GM18498 (cell line): ENCODE results near the gene TP53I13.

Experiments used
- ATAC-seq: cut with Tn5 transposase; IDR thresholded peaks from one replicate; pipeline ENCODE4 v1.9.1; 2021; ENCODE audit warnings: mild to moderate bottlenecking, moderate library complexity; ENCODE audit not compliant: unreplicated experiment

The TP53I13 gene

GRCh38 chr17:29567304-29567553 lies 1.3 kb upstream of the TP53I13 start:
- peak; percentile 15 for ATAC-seq

DNA sequence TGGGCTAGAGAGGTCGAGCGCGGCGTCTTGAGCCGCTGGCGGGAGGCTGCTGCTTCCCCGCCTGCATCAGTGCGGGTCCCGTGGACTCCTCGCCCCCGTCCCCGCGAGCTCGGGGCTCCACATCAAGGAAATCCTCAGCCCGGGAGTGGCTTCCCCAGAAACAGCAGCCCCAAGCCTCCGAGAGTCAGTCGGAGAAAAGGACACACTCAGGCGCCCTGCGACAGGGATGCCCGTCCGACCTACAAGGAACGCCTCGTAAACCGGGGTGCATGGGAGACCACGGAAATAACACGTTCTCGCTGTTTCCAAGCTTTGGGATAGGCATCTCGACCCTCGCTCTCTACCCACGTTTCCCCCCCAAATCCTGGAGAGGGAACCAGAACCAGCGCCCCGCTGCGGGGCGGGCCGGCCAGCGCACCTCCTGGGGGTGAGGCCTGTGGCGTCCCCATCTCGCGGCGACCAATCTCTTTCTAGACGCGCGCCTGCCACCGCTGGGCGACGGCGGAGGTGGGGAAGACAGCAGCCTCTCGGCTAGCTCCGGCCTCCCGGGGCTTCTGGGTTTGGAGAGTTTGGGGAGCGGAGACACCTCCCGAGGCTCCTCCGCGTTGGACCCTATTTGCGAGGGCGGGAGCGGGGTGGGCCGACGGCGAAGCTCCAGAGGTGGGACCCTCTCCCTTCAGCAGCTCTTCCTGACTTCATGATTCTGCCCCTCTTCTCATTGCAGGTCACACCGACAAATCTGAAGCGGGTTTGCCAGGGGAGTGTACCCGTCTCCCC lies 759 bp upstream of the TP53I13 start:
- ATAC-seq, result peak; percentile 44

GRCh38 chr17:29569245-29569950 lies 897 bp downstream of the TP53I13 start:
- no peak for ATAC-seq

- ATAC-seq, result no peak
These were observed 2.0 kb downstream of the TP53I13 start for GRCh38 chr17:29570521-29570920.

- no peak for ATAC-seq
These were observed 3.0 kb downstream of the TP53I13 start for GRCh38 chr17:29571486-29571882.

- ATAC-seq, result no peak
These were observed 3.6 kb downstream of the TP53I13 start for GRCh38 chr17:29571883-29572681.

GRCh38 chr17:29572691-29573557 lies 4.4 kb downstream of the TP53I13 start:
- ATAC-seq, result no peak

DNA sequence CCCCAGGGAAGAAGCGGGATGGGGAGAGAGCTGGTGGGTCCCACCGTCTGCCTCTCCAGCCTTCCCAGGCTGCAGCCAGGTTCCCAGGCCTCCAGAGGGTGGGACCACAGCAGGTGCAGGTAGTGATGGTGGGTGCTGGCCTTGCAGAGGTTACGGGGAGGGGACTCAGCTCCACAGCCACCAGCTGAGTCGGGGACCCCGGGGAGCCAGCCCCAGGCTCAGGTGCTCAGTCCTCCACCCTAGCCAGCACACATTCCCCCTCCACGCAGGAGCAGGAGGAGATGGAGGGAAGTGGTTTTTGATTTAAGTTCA lies 5.0 kb downstream of the TP53I13 start:
- ATAC-seq, result no peak

GRCh38 chr17:29573871-29574731 lies 5.6 kb downstream of the TP53I13 start:
- ATAC-seq, result no peak

- ATAC-seq, result no peak
These were observed 6.4 kb downstream of the TP53I13 start for GRCh38 chr17:29574732-29575510.

DNA sequence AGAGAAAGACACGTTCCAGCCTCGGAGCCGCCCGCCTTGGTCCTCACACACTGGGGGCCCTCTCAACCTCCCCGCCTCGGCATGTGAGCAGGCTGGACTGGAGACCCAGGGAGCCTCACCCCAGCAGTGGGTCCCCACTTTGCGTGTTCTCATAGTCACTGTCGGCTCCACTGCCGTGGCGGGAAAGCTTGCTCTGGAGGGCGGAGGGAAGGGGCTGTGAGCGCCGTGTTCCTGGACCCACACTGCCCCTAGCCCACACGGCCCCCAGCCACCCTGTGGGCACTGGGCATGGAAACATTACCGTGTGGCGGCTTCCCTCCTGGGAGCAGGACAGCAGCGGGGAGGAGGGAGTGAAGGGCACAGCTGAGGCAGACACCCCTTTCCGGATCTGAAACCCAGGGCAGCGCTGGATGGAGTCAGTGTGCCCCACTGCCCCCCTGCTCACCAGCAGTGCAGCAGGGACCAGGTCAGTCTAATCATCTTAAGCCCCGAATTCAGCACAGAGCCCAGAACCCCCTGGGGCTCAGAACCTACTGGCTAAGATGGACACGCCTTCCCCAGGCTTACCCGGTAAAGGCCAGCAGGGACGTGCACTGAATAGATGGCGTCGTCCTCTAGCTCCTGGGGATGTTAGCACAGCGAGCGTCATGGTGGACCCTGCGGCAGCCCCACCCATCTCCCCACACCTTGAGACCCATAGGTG lies 7.2 kb downstream of the TP53I13 start:
- ATAC-seq, result no peak

GRCh38 chr17:29576214-29577000 lies 7.9 kb downstream of the TP53I13 start:
- no peak for ATAC-seq

DNA sequence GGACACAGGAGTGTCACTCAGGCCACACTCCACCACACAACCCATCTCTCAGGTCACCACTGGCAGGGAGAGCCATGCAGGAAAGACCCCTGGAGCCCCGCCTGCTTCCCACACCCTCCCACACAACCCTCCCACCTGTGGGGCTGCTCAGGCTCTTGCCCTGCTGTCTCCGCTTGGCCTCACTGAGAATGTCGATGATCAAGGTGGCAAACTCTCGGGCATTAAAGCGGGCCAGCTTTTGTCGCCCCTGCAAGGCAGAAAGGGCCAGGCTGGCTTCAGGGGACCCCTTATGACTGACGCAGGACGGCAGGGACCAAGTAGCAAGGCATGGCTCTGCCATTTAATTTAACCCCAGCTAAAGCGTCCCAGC lies 8.5 kb downstream of the TP53I13 start:
- no peak for ATAC-seq

DNA sequence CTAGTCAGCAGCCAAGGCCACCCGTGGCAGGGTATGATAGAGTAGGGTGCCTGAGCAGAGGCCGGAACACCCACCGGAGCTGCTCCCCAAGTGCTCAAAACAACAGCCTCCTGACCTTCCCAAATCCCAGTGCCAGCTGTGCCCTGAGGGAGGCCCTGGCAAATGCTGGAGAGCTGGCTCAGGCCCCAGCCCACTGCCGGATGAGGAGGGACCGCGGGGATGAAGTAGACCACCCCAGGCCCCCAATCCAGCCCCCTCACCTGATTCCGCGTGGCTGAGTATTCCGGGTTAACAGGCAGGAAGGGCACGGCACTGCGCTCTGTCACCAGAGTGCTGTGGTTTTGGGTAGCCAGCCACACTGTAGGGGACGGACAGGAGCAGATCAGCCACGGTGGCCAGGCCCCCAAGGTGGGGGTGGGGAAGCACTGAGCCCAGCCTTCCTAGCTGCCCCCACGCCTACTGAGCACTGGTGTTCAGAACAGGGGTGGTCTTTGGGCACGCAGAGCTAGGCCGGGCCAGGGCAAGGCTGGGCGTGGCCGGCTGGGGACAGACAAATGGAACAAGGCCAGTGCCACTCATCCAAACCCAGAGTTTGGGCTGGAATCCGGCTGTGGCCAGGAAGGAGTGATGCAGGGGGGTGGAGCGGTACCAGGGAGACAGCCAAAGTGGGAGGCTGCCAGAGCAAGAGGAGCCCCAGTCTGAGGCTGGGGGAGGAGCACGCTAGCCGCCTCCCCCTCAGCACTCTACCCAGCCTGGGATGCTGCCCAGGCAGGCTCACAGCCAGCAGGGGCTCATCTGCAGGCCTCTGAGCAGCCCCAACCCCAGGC lies 9.1 kb downstream of the TP53I13 start:
- no peak for ATAC-seq

DNA sequence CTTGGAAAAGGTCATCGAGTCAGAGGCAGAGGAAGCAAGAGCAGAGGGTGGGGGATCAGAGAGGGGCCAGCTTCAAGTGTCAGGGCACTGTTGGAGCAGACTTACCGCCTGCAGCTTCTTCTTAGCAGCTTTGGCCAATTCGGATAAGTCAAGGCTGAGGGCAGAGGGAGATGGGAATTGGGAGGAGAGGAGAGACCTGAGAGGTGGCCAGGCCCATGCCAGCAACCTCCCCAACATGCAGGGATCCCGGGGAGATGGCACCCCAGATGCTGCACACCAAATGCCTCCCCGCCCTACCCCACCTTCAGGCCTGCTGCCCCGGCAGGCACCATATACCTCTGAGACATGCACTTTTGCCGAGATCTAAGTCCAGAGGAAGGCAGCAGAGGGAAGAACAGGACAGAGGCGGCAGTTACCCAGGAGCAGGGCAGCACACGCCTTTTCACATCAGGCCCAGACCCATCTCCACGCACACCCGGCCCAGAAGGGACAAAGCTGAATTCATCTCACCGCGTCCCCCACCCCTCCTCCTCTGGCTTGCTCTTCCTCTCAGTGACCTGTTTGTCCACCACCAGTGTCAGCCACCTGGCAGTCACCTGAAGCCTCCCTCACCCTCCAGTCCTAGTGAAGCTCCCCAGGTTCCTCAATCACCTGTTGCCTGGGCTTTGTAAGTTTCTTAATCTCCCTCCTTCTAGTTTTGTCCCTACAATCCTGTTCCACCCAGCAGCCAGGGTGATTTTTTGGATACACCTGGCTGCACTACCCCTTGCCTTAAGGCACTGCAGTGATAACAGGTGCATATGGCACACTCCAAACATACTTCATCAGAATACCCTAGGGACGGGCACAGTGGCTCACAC lies 10.4 kb downstream of the TP53I13 start:
- no peak for ATAC-seq
